ENCODE measurements around the gene RBBP9.

RBBP9 gene

GRCh38 chr20:18532626-18533025 lies 35.6 kb upstream of the RBBP9 start:
- Histone ChIP-seq H3K27ac (ENCODE audit: extremely low read depth, low read depth, low read length) (no peak overlapping the region), H3K4me1 (ENCODE audit: control insufficient read depth, insufficient read depth, low read length) (no peaks in the 10 kb centered on the region), H3K9me3 (ENCODE audit: control insufficient read depth, insufficient read depth, low read depth, low read length) (no peaks in the 10 kb centered on the region), H3K4me3 (ENCODE audit: low read depth, low read length) (no peak overlapping the region), H3K36me3 (ENCODE audit: control insufficient read depth in 2 of 2, insufficient read depth in 1 of 2, low read length in 2 of 2) (peaks cover 41 to 90% of the 10 kb centered on the region in 2 experiments)
- ChIA-PET CTCF (no interaction called here), POLR2A (no interaction called here)
- peak; percentile 67; the same call in 1 of the 2 replicates for TF ChIP-seq SCRT1 (tag by site-specific recombination; IDR thresholded peaks at IDR 0.05; ENCODE audit: borderline replicate concordance)
- peak; percentile 88 for TF ChIP-seq SCRT2 (tag by site-specific recombination; IDR thresholded peaks at IDR 0.05)
- no peak for TF ChIP-seq ZNF140 (tag by site-specific recombination; IDR thresholded peaks at IDR 0.05)
- TF ChIP-seq PRDM10 (tag by site-specific recombination; IDR thresholded peaks at IDR 0.05), result no peak
- no peak for TF ChIP-seq HOXA7 (CRISPR knock-in tag; IDR thresholded peaks at IDR 0.05; ENCODE audit: borderline replicate concordance)
- no peak for TF ChIP-seq HOXD13 (CRISPR knock-in tag; IDR thresholded peaks at IDR 0.05; ENCODE audit: borderline replicate concordance)
- no peak for TF ChIP-seq ZNF426 (tag by site-specific recombination; IDR thresholded peaks at IDR 0.05)
- TF ChIP-seq ZFP37 (tag by site-specific recombination; IDR thresholded peaks at IDR 0.05), result no peak
- no peak for TF ChIP-seq ZXDB (tag by site-specific recombination; IDR thresholded peaks at IDR 0.05)

GRCh38 chr20:18529041-18529440 lies 32.0 kb upstream of the RBBP9 start:
- TF ChIP-seq ZNF23 (tag by site-specific recombination; IDR thresholded peaks at IDR 0.05; ENCODE audit: borderline replicate concordance) (no peak), PRDM10 (tag by site-specific recombination; IDR thresholded peaks at IDR 0.05) (no peak), ZNF341 (tag by site-specific recombination; IDR thresholded peaks at IDR 0.05; ENCODE audit: low read depth) (no peak), ZNF18 (tag by site-specific recombination; IDR thresholded peaks at IDR 0.05) (no peak), ZNF624 (tag by site-specific recombination; IDR thresholded peaks at IDR 0.05) (no peak), ZBTB49 (tag by site-specific recombination; IDR thresholded peaks at IDR 0.05; ENCODE audit: low read depth) (no peak), ZNF843 (tag by site-specific recombination; IDR thresholded peaks at IDR 0.05) (no peak), MYNN (tag by site-specific recombination; IDR thresholded peaks at IDR 0.05; ENCODE audit: borderline replicate concordance) (no peak), SCRT2 (tag by site-specific recombination; IDR thresholded peaks at IDR 0.05) (no peak), ZNF354C (tag by site-specific recombination; IDR thresholded peaks at IDR 0.05; ENCODE audit: borderline replicate concordance, low read depth) (no peak), ZNF114 (tag by site-specific recombination; IDR thresholded peaks at IDR 0.05) (no peak), ZNF426 (tag by site-specific recombination; IDR thresholded peaks at IDR 0.05) (no peak), ZNF548 (tag by site-specific recombination; IDR thresholded peaks at IDR 0.05) (no peak)
- Histone ChIP-seq H3K36me3 (ENCODE audit: control insufficient read depth in 2 of 2, insufficient read depth in 1 of 2, low read length in 2 of 2) (peaks cover 52 to 99% of the 10 kb centered on the region in 2 experiments), H3K9me3 (ENCODE audit: control insufficient read depth, insufficient read depth, low read depth, low read length) (no peaks in the 10 kb centered on the region), H3K27ac (ENCODE audit: extremely low read depth, low read depth, low read length) (no peak overlapping the region), H3K4me3 (ENCODE audit: low read depth, low read length) (no peak overlapping the region), H3K4me1 (ENCODE audit: control insufficient read depth, insufficient read depth, low read length) (no peaks in the 10 kb centered on the region)
- POLR2A ChIA-PET, result interaction anchor here (0.5 kb wide), 1 partner anchor 475 kb away, joined by 3 read pairs; no protein-coding TSS in a partner anchor
- CTCF ChIA-PET, result interaction anchor here (1.7 kb wide), 1 partner anchor 12 kb away, joined by 6 read pairs; no protein-coding TSS in a partner anchor
